Keratinocyte (primary cell): ENCODE data around the gene SMC1B.

Experiments used
- EZH2 ChIP-seq: IDR thresholded peaks from one replicate; pipeline ENCODE4 v1.6.1; 2012; ENCODE audit warnings: inconsistent platforms, mild to moderate bottlenecking, low read length, moderate library complexity
- TF ChIP-seq, protein P1 (sequence below), 3 experiments: IDR thresholded peaks in 1 of 3; conservative IDR thresholded peaks in 1 of 3; optimal IDR thresholded peaks in 1 of 3; 2 replicates in 2 of 3; 3 replicates in 1 of 3; pipeline versions ENCODE3 to v1.5.1; 2011; ENCODE audit warnings: low read length in 3 of 3, mild to moderate bottlenecking in 3 of 3, moderate library complexity in 2 of 3, control low read depth in 1 of 3, inconsistent platforms in 1 of 3; ENCODE audit not compliant: insufficient read depth in 2 of 3; ENCODE audit errors: extremely low read depth in 1 of 3

DNA sequence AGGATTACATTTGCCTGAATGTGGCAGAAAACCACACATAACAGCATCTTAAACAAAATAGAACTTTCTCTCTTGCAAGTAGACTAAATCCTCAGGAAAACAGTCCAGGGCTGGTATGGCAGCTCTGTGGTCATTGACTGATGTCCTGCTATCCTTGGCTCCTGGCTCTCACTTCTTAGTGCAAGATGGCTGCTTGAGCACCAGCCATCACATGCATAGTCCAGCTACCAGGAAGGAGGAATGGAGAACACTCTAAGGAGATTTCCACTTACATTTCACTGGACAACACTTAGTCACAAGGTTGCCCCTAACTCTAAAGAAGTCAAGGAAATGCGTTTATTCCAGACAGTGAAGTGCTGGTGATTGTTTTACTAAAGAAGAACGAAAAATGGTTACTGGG is 13.7 kb upstream of the SMC1B start:
- TF ChIP-seq, protein P1, sequence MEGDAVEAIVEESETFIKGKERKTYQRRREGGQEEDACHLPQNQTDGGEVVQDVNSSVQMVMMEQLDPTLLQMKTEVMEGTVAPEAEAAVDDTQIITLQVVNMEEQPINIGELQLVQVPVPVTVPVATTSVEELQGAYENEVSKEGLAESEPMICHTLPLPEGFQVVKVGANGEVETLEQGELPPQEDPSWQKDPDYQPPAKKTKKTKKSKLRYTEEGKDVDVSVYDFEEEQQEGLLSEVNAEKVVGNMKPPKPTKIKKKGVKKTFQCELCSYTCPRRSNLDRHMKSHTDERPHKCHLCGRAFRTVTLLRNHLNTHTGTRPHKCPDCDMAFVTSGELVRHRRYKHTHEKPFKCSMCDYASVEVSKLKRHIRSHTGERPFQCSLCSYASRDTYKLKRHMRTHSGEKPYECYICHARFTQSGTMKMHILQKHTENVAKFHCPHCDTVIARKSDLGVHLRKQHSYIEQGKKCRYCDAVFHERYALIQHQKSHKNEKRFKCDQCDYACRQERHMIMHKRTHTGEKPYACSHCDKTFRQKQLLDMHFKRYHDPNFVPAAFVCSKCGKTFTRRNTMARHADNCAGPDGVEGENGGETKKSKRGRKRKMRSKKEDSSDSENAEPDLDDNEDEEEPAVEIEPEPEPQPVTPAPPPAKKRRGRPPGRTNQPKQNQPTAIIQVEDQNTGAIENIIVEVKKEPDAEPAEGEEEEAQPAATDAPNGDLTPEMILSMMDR (optimal IDR thresholded peaks at IDR 0.05 in 1 of 3, IDR thresholded peaks at IDR 0.05 in 1 of 3, conservative IDR thresholded peaks at IDR 0.05 in 1 of 3; ENCODE audit: extremely low read depth in 1 of 3, insufficient read depth in 2 of 3, low read length in 3 of 3), result no peak
- no peak for TF ChIP-seq EZH2
